ENCODE results near the gene ELP6.
A peak's percentile ranks its signal among the peaks of the same experiment; 100 is the strongest.
"Not testable (repeated sequence)": the region's sequence is repeated elsewhere in the genome, so short reads cannot be mapped to it uniquely, and the experiment has no call there.

The ELP6 gene

DNA sequence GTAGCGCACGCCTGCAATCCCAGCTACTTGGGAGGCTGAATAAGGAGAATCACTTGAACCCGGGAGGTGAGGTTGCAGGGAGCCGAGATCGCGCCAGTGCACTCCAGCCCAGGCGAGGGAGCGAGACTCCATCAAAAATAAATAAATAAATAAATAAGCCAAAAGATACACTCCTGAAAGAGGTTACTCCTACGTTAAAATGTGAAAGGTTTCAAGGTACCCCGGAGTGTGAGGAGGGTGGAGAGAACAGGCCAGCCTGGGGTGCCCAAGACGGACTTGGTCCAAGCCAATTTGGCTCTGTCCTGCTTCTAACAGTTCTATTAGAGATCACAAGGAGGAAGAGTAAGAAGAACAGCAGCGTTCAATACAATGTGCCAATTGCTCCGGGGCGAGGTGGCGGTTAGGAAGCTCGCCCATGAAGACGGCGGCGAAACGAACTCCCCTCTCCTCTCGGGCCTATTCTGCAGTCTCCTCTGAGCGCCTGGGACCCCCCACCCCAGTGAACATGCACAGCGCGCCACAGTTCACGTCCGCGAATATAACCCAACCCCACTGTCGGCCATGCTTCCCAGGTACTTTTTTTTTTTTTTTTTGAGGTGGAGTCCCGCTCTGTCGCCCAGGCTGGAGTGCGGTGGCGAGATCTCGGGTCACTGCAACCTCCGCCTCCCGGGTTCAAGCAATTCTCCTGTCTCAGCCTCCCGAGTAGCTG lies 942 bp downstream of the ELP6 start:
- DNase-seq (ENCODE audit: low read depth) = no peak

DNA sequence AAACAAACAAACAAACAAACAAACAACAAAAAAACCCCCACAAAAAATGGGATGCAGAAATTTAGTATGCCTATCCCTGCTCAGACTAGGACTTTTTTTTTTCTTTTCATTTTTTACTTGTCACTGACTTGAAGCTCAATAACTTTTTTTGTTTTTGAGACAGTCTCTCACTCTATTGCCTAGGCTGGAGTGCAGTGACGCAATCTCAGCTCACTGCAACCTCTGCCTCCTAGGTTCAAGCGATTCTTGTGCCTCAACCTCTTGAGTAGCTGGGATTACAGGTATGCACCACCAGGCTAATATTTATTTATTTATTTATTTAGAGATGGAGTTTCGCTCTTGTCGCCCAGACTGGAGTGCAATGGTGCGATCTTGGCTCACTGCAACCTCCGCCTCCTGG lies 8.2 kb downstream of the ELP6 start:
- DNase-seq (ENCODE audit: low read depth) = not testable (repeated sequence)

GRCh38 chr3:47504113-47504512 lies 9.4 kb downstream of the ELP6 start:
- no peak for DNase-seq (ENCODE audit: low read depth)

DNA sequence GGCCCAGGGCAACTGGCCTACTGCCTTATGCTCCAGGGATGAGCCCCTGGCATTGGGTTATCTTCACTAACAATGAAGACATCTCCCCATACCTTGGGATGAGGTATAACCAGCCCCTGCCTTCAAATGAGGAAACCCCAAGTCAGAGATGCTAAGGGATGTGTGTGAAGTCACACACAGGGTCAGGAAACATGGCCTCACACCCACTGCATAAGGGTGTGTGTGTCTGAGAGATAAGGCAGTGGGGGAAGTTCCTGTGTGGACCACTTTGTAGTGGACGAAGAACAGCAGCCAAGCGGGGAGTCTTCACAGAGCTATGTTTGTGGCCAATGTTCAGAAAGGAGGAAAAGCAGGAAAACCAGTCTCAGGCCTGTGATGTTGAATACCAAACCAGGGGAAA lies 10.5 kb downstream of the ELP6 start:
- no peak for DNase-seq (ENCODE audit: low read depth)

GRCh38 chr3:47496892-47497291 lies 16.6 kb downstream of the ELP6 start:
- DNase-seq (ENCODE audit: low read depth) = no peak

DNA sequence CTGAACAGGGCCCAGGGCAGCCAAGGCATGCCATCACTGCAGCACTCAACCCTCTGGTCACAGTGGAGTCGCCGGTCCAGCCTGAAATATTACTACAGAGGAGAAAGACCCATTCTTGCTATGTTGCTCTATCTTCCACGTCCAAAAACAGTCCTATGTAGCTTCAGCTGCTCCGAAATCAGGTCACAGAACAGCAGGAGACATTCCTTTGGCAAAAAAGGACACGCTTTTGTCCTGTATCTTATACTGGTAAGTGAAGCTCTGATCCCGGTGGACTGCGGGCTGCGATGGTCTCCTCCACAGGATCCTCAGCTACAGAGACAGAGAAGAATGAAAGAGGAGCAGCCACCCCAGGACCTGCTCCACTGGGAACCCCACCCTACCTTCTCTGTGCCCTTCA lies 17.6 kb downstream of the ELP6 start:
- no peak for DNase-seq (ENCODE audit: low read depth)

- DNase-seq (ENCODE audit: low read depth) = no peak
Measured at GRCh38 chr3:47495111-47495510, 18.4 kb downstream of the ELP6 start.

- DNase-seq (ENCODE audit: low read depth) = no peak
Measured at GRCh38 chr3:47491777-47492176, 21.7 kb downstream of the ELP6 start.

DNA sequence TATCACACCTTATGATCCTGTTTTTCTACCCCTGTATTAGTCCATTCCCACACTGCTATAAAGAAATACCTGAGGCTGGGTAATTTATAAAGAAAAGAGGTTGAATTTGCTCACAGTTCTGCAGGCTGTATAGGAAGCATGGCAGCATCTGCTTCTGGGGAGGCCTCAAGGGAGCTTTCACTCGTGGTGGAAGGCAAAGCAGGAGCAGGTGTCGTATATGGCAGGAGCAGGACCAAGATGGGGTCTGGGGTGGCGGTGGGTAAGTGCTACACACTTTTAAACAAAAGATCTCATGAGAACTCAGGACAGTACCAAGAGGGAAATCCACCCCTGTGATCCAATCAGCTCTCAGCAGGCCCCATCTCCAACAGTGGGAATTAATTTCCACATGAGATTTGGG lies 22.3 kb downstream of the ELP6 start:
- DNase-seq (ENCODE audit: low read depth) = no peak

DNA sequence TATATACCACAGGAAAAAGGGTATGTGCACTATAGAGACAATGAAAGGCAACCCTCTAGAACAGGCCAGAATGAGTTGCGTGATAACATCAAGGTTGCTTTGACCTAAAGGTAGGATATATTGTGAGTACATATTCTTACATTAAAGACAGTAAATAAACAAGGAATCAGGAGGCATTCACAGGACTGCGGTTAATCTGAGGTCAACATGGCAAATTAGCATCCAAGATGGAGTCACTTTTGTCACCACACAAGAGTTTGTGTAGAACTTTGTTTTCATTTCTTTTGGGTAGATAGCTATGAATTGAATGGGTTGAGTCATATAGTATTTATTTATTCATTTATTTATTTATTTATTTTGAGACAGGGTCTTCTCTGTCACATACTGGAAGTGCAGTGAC lies 26.2 kb downstream of the ELP6 start:
- no peak for DNase-seq (ENCODE audit: low read depth)

GRCh38 chr3:47485812-47486211 lies 27.7 kb downstream of the ELP6 start:
- no peak for DNase-seq (ENCODE audit: low read depth)

- DNase-seq (ENCODE audit: low read depth) = no peak
Measured at GRCh38 chr3:47482366-47482765, 31.1 kb downstream of the ELP6 start.

- DNase-seq (ENCODE audit: low read depth) = not testable (repeated sequence)
Measured at GRCh38 chr3:47481763-47482162, 31.7 kb downstream of the ELP6 start.

DNA sequence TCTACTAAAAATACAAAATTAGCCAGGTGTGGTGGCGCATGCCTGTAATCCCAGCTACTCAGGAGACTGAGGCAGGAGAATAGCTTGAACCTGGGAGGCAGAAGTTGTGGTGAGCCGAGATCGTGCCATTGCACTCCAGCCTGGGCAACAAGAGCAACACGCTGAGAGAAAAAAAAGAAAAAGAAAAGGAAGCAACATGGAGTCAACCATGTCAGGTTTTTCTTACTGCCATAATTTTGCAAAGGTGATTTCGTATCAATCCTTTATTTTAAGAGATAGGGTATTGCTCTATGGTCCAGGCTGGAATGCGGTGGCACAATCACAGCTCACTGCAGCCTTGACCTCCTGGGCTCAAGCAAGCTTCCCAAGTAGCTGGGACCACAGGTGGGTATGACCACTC lies 33.2 kb downstream of the ELP6 start:
- not testable (repeated sequence) for DNase-seq (ENCODE audit: low read depth)

DNA sequence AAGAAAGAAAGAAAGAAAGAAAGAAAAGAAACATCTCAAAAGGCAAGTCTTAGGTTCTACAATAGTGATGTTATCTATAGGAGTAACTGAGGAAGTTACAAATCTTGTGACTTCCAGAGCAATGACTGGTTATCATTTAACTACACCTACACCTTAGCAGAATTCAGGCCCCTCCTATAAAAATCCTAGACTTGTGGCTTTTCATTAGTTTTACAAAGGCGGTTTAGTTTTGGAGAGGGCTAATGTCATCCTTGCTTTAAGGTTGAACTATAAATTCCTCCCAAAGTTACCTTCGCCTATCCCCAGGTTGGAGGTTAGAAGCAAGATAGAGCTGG lies 33.7 kb downstream of the ELP6 start:
- no peak for DNase-seq (ENCODE audit: low read depth)

GRCh38 chr3:47478022-47478421 lies 35.5 kb downstream of the ELP6 start:
- DNase-seq (ENCODE audit: low read depth) = no peak

DNA sequence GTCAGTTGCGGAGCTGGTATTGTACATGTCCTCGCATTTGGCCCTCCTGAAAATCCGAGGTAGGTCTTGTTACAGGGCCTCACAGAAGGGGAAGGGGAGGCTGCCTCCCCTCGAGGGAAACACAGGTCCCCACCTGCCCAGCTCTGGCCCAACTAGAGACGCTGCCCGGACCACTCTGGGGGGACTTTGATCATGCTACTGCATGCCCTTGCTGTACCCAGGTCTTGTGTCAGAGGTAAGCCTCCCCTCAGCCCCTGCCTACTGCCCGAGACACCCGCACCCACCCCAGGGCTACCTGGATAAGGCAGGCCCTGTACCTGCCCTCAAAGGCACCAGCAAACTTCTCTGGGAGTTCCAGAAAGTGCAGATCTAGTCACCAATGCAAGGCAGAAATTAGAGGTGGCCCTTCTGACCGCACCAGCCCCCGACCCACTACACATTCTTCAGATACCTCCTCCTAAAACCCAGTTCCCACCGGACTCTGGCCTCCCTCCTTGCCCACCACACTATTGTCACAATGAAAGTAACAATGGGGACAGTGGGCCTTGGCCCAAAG lies 36.8 kb downstream of the ELP6 start:
- DNase-seq (ENCODE audit: low read depth) = no peak

DNA sequence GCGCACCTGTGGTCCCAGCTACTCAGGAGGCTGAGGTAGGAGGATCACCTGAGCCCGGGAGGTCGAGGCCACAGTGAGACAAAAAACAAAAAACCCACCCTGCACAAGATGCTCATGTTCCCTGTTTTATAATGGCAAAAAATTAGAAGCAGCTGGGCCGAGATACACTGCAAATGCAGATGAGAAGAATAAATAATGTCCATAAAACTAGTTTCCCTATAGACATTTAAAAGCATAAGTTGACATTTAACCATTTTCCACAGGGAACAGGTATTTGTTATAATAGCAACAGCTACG lies 37.2 kb downstream of the ELP6 start:
- no peak for DNase-seq (ENCODE audit: low read depth)

DNA sequence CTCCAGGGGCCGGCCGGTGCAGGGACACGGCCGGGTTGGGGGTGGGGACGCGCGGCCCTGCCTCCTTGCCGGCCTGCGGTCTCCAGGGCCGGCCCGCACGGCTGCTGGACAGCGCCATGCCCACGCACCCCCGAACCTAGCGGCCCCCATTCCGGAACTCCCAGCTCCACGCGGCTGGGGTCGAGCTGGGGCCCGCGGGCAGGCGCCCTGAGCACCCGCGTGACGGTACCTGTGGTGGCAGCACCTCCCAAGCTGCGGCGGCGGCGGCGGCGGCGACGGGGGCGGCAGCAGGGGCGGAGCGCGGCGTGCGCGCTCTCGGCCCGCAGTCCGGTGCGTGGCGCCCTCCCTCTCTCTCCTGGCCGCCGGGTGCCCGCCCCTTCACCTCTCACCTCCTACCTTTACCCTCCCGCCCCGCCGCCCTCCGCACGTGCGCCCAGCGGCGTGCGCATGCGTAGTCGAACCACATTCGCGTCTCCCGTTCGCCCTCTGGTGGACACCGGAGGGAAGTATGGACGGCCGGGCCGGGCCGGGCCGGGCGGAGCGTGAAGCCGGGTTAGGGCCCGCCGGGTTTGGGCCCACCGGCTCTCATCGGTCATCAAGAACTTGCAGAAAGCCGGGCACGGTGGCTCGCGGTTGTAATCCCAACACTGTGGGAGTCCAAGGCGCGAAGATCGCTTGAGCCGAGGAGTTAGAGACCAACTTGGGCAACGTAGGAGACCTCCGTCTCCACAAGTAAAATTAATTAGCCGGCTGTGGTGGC lies 37.8 kb downstream of the ELP6 start, which contains the start of gene SCAP:
Gene SCAP, minus strand, starts transcription at position 372 of the 760 bp plus-strand sequence. CDS start 32,948 bp downstream, outside the sequence.
- peak; percentile 95 for DNase-seq (ENCODE audit: low read depth)

DNA sequence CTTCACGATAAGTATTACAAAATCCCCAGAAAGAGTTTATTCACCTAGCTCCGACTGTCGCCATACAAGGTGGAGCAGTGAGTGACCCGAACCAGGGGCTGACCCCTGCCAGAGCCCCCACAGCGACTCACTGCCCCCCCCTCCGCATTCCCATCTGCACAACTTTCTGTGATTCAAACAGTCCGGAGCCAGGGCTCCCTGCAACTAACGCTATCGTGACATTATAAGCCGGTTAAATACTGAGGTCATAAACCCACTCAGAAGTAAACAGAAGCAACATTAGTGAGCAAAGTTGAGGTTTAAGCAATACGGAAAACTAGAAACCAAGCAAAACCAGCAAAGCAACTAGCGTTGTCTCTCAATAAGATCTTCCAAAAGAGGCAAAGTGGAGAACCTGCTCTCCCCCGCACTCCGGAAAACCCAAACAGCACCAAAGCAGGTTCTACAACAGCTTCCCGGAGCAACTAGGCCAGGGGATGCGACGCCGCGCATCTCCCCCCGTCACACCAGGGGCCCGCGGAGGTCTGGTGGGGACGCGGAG lies 38.4 kb downstream of the ELP6 start:
- DNase-seq (ENCODE audit: low read depth) = no peak

- DNase-seq (ENCODE audit: low read depth) = no peak
Measured at GRCh38 chr3:47473391-47473790, 40.1 kb downstream of the ELP6 start.

GRCh38 chr3:47469616-47470015 lies 43.9 kb downstream of the ELP6 start:
- no peak for DNase-seq (ENCODE audit: low read depth)

- DNase-seq (ENCODE audit: low read depth) = not testable (repeated sequence)
Measured at GRCh38 chr3:47468315-47468714, 45.2 kb downstream of the ELP6 start.
